T-cell (primary cell): ENCODE data around the gene NPAS3. TPM values are rescaled to one million over a fixed set of nuclear protein-coding genes. Genes with fewer than 3 reads are reported as not detected.

Experiments
- ATAC-seq, 4 experiments: fragments of 200-7000 bp in 3 of 4; fragments of 150-1000 bp in 1 of 4; cut with Tn5 transposase; replicated peaks in 1 of 4; 1 replicate in 3 of 4; 2 replicates in 1 of 4; pipeline ENCODE4 v1.10.0; 2021; ENCODE audit warnings: moderate library complexity in 3 of 4, mild to moderate bottlenecking in 2 of 4, moderate number of reproducible peaks in 1 of 4
- CTCF ChIA-PET, 2 donors: fragments of 300-600 bp; sonication (Branson Sonifier 250); formaldehyde crosslinking; loops; one replicate each; lab custom pipeline; 2022; ENCODE audit warnings: antibody characterized with exemption in 2 of 2; lab: Charles Lee
- POLR2A ChIA-PET, 2 donors: fragments of 300-600 bp; sonication (Branson Sonifier 250); formaldehyde crosslinking; loops; one replicate each; lab custom pipeline; 2022; ENCODE audit warnings: antibody characterized with exemption in 2 of 2; lab: Charles Lee
- DNase-seq, 35 experiments: peaks; one replicate each; pipeline versions ENCODE4 v3.0.0 to v3.0.0-alpha.2; 2013 to 2023
- H3K27ac ChIP-seq: one replicate; pipeline ENCODE4 v1.5.1; 2013; ENCODE audit warnings: low read length
- H3K27me3 ChIP-seq, 2 experiments: replicated peaks in 1 of 2; 1 replicate in 1 of 2; 2 replicates in 1 of 2; pipeline versions ENCODE4 v1.6.1 to v1.7.0; 2013; ENCODE audit warnings: low read length in 1 of 2, mixed read lengths in 1 of 2; ENCODE audit not compliant: control insufficient read depth in 2 of 2, insufficient read depth in 2 of 2; ENCODE audit errors: extremely low read depth in 1 of 2
- H3K36me3 ChIP-seq, 2 donors: 1 replicate in 1 of 2; 2 replicates in 1 of 2; pipeline versions ENCODE4 v1.6.1 to v1.7.0; 2013; ENCODE audit warnings: low read length in 1 of 2; ENCODE audit not compliant: control insufficient read depth in 2 of 2, insufficient read depth in 1 of 2; ENCODE audit errors: extremely low read depth in 1 of 2
- H3K4me1 ChIP-seq, 2 experiments: 1 replicate in 1 of 2; 2 replicates in 1 of 2; pipeline versions ENCODE4 v1.6.1 to v1.7.0; 2013; ENCODE audit warnings: low read length in 2 of 2, mixed read lengths in 1 of 2; ENCODE audit not compliant: insufficient read depth in 2 of 2, control insufficient read depth in 1 of 2; ENCODE audit errors: extremely low read depth in 1 of 2
- H3K4me3 ChIP-seq, 2 donors: 1 replicate in 1 of 2; 2 replicates in 1 of 2; pipeline versions ENCODE4 v1.5.1 to v1.7.0; 2013; ENCODE audit warnings: mild to moderate bottlenecking in 2 of 2, low read length in 1 of 2, moderate library complexity in 1 of 2; ENCODE audit not compliant: control insufficient read depth in 1 of 2; ENCODE audit errors: extremely low read depth in 1 of 2
- H3K9me3 ChIP-seq: 2 replicates; pipeline ENCODE4 v1.7.0; 2013
- H3K27ac Mint-ChIP-seq, 2 donors: one replicate each; pipeline ENCODE4 v1.8.0; 2020 to 2021; ENCODE audit warnings: mild to moderate bottlenecking in 2 of 2, mixed read lengths in 2 of 2
- H3K27me3 Mint-ChIP-seq, 2 donors: one replicate each; pipeline ENCODE4 v1.8.0; 2021 to 2022; ENCODE audit warnings: mixed read lengths in 2 of 2
- H3K36me3 Mint-ChIP-seq: one replicate; pipeline ENCODE4 v1.8.0; 2021; ENCODE audit warnings: mixed read lengths
- H3K4me1 Mint-ChIP-seq, 3 donors: one replicate each; pipeline ENCODE4 v1.8.0; 2020 to 2022; ENCODE audit warnings: mixed read lengths in 3 of 3, mild to moderate bottlenecking in 1 of 3
- H3K4me3 Mint-ChIP-seq, 3 donors: one replicate each; pipeline ENCODE4 v1.8.0; 2020 to 2022; ENCODE audit warnings: mild to moderate bottlenecking in 3 of 3, mixed read lengths in 3 of 3, moderate library complexity in 3 of 3
- H3K9me3 Mint-ChIP-seq, 3 donors: one replicate each; pipeline ENCODE4 v1.8.0; 2020 to 2022; ENCODE audit warnings: mixed read lengths in 3 of 3
- WGBS: methylation state at CpG from one replicate; pipeline ENCODE4 v1.1.5; 2013; ENCODE audit warnings: missing lambda C conversion rate; ENCODE audit not compliant: insufficient coverage; 5-methylcytosine and 5-hydroxymethylcytosine counted together
- total RNA-seq, 35 experiments: library from RNA in 6 of 35; stranded (reverse) in 6 of 35; fragments of 120-200 nt in 1 of 35; gene quantifications; one replicate each; pipeline versions ENCODE4 v1.2.1 to v1.2.4 and lab custom pipeline; 2013 to 2026

NPAS3 gene
- total RNA-seq, 5 donors from 2014 or later (not counting 1 experiment from before 2014, with no cell fraction given), result 0.10 TPM; not detected in 4

DNA sequence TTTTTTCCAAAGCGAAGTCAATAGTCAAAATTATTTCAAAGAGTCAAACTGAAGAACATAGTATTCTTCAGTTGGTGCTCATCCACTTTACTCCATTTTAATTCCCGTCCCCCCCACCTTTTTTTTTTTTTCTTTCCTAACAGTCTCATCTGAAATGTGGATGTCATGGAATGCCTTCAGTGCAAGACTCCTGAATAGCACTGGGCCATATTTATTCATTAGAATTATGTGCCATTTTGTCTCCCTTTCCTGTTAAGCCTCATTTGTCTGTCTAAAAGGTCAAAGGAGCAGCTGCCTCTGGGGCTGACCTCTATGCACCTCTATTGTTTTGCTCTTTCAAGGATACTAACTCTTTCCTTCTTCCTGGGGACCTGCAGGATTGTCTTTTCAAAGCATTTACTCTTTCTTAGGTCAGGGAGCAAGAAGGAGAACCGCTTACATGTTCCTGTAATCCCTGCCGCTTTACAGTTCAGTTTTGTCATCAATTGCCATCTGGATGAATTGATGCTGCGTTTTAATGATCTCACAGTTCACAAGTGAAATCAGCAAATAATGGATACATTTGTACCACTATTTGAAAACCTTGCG lies 310.6 kb downstream of the NPAS3 start:
- H3K27me3 Mint-ChIP-seq, result no peaks in the 10 kb centered on the region
- ChIA-PET POLR2A (no interaction called here), CTCF (no interaction called here)
- WGBS, result 83% methylated on average over 4 of the region's 6 CpGs
- Histone ChIP-seq H3K27ac (no peak overlapping the region), H3K27me3 (peaks cover 0 to 3% of the 10 kb centered on the region in 2 experiments), H3K4me1 (no peaks in the 10 kb centered on the region), H3K36me3 (no peaks in the 10 kb centered on the region), H3K9me3 (no peaks in the 10 kb centered on the region), H3K4me3 (no peak overlapping the region)
- H3K9me3 Mint-ChIP-seq, result peaks cover 0 to 8% (median 5%) of the 10 kb centered on the region in 3 donors
- no peaks in the 10 kb centered on the region for H3K36me3 Mint-ChIP-seq
- no peak overlapping the region for H3K27ac Mint-ChIP-seq
- no peaks in the 10 kb centered on the region for H3K4me1 Mint-ChIP-seq
- H3K4me3 Mint-ChIP-seq, result no peak overlapping the region
- ATAC-seq, result no peak
- DNase-seq, result no peak

DNA sequence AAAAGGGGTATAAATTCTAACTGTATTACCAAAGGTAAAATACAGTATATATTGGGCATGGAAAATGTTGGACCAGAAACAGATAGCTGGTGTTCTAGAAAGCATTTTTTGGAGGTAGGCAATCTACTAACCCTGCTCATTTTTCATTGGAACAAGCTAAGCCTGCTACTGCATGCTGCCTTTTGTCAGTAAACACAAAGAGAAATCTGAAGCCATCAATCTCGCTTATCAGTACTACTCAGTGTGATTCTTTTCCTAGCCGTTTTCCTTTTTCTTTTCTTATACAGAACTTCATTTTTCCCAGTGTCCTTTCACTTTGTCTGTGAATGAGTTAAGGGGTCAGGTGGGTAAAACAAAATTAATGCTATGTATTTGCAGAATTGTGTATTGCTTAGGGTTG lies 312.3 kb downstream of the NPAS3 start:
- Histone ChIP-seq H3K27ac (no peak overlapping the region), H3K4me3 (no peak overlapping the region), H3K36me3 (no peaks in the 10 kb centered on the region), H3K27me3 (peaks cover 0 to 3% of the 10 kb centered on the region in 2 experiments), H3K4me1 (no peaks in the 10 kb centered on the region), H3K9me3 (no peaks in the 10 kb centered on the region)
- Mint-ChIP-seq H3K27ac (no peak overlapping the region), H3K36me3 (no peaks in the 10 kb centered on the region), H3K27me3 (no peaks in the 10 kb centered on the region), H3K4me3 (no peak overlapping the region), H3K9me3 (peaks cover 0 to 8% (median 5%) of the 10 kb centered on the region in 3 donors), H3K4me1 (no peaks in the 10 kb centered on the region)
- POLR2A ChIA-PET, result no interaction called here
- CTCF ChIA-PET, result no interaction called here
- DNase-seq (no peak), ATAC-seq (no peak)
- WGBS, result no CpG with 5 or more reads among the region's 2 CpGs

DNA sequence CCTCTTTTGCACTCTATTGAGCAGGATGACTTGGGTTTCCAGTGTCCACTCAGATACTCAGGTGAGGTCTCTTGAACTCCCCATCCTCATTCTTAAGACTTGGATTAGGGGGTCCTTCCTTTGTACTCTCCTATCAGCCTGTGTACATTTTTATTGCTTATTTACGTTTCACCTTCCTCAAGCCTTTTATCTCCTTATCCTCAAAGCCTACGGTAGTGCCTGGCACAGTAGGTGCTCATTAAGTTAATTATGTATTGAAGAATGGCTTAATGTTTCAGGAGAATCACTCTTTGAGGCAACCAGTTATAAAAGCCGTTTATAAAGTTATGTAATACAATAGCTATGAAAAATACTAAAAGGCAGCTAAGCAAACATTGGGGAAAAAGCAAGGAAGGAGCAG lies 315.7 kb downstream of the NPAS3 start:
- DNase-seq (no peak), ATAC-seq (no peak)
- Histone ChIP-seq H3K27ac (no peak overlapping the region), H3K4me3 (no peak overlapping the region), H3K27me3 (peaks cover 0 to 3% of the 10 kb centered on the region in 2 experiments), H3K4me1 (no peaks in the 10 kb centered on the region), H3K9me3 (no peaks in the 10 kb centered on the region), H3K36me3 (no peaks in the 10 kb centered on the region)
- Mint-ChIP-seq H3K27me3 (no peaks in the 10 kb centered on the region), H3K9me3 (peaks cover 4 to 13% (median 11%) of the 10 kb centered on the region in 3 donors), H3K36me3 (no peaks in the 10 kb centered on the region), H3K4me1 (no peaks in the 10 kb centered on the region), H3K27ac (no peak overlapping the region), H3K4me3 (no peak overlapping the region)
- WGBS, result no CpG with 5 or more reads among the region's 3 CpGs
- POLR2A ChIA-PET, result no interaction called here
- CTCF ChIA-PET, result no interaction called here

DNA sequence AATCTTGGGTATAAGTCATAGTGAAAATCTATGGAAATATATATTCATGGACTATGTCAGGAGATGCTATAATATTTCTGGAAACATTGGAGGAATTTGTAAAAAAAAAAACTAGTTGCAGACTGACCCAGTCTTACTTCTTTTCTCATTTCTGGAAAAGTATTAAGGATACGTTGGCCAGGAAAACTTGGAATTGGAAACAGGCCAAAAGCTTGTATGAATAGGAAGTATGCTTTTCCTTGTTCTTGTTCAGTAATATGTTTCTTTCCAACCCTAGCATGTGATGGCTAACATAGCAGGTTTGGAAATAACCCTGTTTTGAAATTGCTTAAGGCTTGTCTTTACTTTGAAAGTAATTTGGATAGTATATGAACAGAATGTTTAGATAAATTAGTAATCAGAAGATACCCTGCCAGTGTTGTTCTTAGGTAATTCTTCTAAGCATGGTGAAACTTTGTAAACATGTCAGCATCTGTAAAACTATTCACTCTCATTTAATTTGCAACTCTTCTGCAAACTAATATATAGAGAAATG lies 316.2 kb downstream of the NPAS3 start:
- no peak for ATAC-seq
- Mint-ChIP-seq H3K27me3 (no peaks in the 10 kb centered on the region), H3K9me3 (peaks cover 4 to 14% (median 13%) of the 10 kb centered on the region in 3 donors), H3K27ac (no peak overlapping the region), H3K36me3 (no peaks in the 10 kb centered on the region), H3K4me1 (no peaks in the 10 kb centered on the region), H3K4me3 (no peak overlapping the region)
- no peaks in the 10 kb centered on the region for H3K9me3 ChIP-seq
- peaks cover 0 to 3% of the 10 kb centered on the region in 2 experiments for H3K27me3 ChIP-seq
- ChIA-PET CTCF (no interaction called here), POLR2A (no interaction called here)
- no peak for DNase-seq
- H3K4me3 ChIP-seq, result no peak overlapping the region
- WGBS, result no CpG with 5 or more reads among the region's 1 CpG
- no peak overlapping the region for H3K27ac ChIP-seq
- H3K4me1 ChIP-seq, result no peaks in the 10 kb centered on the region
- H3K36me3 ChIP-seq, result no peaks in the 10 kb centered on the region

DNA sequence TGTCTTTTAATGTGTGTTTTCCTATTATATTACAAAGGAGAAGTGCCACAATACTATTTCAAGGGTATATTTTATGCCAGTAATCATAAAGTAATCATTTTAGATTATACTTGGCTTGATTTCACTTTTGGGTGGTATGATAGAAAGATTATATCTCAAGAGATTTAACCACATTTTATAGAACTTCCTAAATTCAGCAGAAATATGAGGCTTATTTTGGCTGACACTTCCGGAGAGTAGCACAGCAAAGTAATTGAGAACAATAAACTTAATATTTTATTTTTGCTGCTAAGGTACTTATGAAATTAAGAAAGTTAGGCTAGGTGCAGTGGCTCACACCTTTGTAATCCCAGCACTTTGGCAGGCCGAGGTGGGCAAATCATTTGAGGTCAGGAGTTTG lies 319.1 kb downstream of the NPAS3 start:
- WGBS, result no CpG with 5 or more reads among the region's 2 CpGs
- CTCF ChIA-PET, result no interaction called here

DNA sequence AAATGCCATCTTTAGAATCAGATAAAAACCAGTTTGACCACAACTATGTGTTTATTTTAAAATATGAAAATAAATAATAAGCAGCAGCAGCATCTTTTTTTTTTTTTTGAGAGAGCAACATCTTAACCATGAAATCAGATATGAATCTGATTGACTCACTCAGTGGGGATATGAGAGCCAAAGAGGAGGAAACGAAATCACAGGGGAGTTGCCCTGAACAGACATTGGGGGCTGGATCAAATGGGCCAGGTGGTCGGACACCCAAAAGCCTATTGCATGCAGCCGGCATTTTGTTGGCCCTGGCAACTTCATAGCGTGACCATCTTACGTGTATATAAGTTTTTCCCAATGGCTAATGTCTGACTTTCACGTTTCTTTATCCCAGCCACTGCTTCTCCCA lies 321.1 kb downstream of the NPAS3 start:
- no peaks in the 10 kb centered on the region for H3K4me1 ChIP-seq
- no peaks in the 10 kb centered on the region for H3K36me3 Mint-ChIP-seq
- H3K9me3 ChIP-seq, result no peaks in the 10 kb centered on the region

More for the DNA sequence above, 319.1 kb downstream of the NPAS3 start:
- DNase-seq, result no peak
- no peaks in the 10 kb centered on the region for H3K4me1 ChIP-seq
- H3K9me3 Mint-ChIP-seq, result peaks cover 10 to 17% (median 13%) of the 10 kb centered on the region in 3 donors
- H3K9me3 ChIP-seq, result no peaks in the 10 kb centered on the region
- no peak for ATAC-seq
- H3K4me3 Mint-ChIP-seq, result no peak overlapping the region
- H3K27me3 ChIP-seq, result no peaks in the 10 kb centered on the region
- H3K27ac Mint-ChIP-seq, result no peak overlapping the region
- no peaks in the 10 kb centered on the region for H3K36me3 Mint-ChIP-seq
- H3K4me3 ChIP-seq, result no peak overlapping the region
- H3K27me3 Mint-ChIP-seq, result no peaks in the 10 kb centered on the region
- H3K4me1 Mint-ChIP-seq, result no peaks in the 10 kb centered on the region
- no peak overlapping the region for H3K27ac ChIP-seq
- POLR2A ChIA-PET, result no interaction called here
- no peaks in the 10 kb centered on the region for H3K36me3 ChIP-seq

More for the DNA sequence above, 321.1 kb downstream of the NPAS3 start:
- H3K4me1 Mint-ChIP-seq, result no peaks in the 10 kb centered on the region
- H3K27ac Mint-ChIP-seq, result no peak overlapping the region
- no peak for DNase-seq
- Histone ChIP-seq H3K4me3 (no peak overlapping the region), H3K27me3 (no peaks in the 10 kb centered on the region), H3K36me3 (no peaks in the 10 kb centered on the region), H3K27ac (no peak overlapping the region)
- H3K9me3 Mint-ChIP-seq, result peaks cover 5 to 15% (median 13%) of the 10 kb centered on the region in 3 donors
- POLR2A ChIA-PET, result no interaction called here
- WGBS, result 75% methylated on average over 5 of the region's 6 CpGs
- H3K27me3 Mint-ChIP-seq, result no peaks in the 10 kb centered on the region
- no peak overlapping the region for H3K4me3 Mint-ChIP-seq
- no peak for ATAC-seq
- CTCF ChIA-PET, result no interaction called here
